ENCODE measurements around the gene UMODL1. TPM values are rescaled to one million over a fixed set of nuclear protein-coding genes. Genes with fewer than 3 reads are reported as not detected.

The UMODL1 gene
- total RNA-seq, result not detected

GRCh38 chr21:42071146-42071737, at the start of gene UMODL1:
TSS of gene UMODL1 (plus strand) at chr21:42071317. CDS start at chr21:42071317, 0 bp downstream.
- intact Hi-C loops (cut with DNase I), result no loop called here
- DNase-seq (ENCODE audit: low spot score) (no peak), ATAC-seq (no peak)

DNA sequence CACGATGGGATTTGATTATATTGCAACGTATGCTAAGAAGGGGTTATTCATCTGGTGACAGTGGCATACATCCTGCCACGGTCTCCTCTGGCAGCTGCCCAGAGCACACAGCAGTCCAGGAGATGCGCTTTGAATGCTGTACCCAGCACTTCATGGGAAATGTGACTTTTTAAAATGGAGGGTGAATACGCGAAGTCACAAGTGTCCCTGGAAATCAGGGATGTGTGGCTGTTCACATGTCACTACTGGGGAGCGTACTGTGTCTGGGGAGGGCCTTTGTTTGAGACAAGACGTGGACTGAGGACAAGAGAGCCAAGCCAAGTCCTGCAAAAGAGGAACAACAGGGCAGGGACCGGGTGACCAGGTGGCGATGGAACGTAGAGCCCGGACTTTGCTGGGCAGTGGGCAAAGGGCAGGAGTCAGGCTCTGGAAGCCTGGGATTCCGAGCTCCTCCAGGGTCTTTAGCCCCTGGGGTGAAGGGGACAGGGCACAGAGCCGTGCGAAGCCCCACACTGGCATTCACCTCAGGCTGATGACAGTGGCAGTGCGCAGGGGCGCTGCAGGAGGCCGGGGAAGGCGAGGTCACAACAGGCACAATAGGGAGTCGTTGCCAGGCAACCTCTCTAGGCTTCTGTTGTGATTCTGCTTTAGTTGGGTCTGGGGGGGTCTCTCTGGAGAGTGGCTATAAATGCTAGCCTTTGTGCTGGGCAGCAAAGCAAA, 49.6 kb upstream of the UMODL1 start:
- ATAC-seq (no peak), DNase-seq (ENCODE audit: low spot score) (no peak)
- intact Hi-C loops (cut with DNase I), result no loop called here

- no peak for ATAC-seq
- DNase-seq (ENCODE audit: low spot score), result no peak
- intact Hi-C loops (cut with DNase I), result no loop called here
Observed at GRCh38 chr21:42022091-42022430, 49.1 kb upstream of the UMODL1 start.

- DNase-seq (ENCODE audit: low spot score), result no peak
- ATAC-seq, result no peak
- intact Hi-C loops (cut with DNase I), result no loop called here
Observed at GRCh38 chr21:42022906-42023305, 48.2 kb upstream of the UMODL1 start.

DNA sequence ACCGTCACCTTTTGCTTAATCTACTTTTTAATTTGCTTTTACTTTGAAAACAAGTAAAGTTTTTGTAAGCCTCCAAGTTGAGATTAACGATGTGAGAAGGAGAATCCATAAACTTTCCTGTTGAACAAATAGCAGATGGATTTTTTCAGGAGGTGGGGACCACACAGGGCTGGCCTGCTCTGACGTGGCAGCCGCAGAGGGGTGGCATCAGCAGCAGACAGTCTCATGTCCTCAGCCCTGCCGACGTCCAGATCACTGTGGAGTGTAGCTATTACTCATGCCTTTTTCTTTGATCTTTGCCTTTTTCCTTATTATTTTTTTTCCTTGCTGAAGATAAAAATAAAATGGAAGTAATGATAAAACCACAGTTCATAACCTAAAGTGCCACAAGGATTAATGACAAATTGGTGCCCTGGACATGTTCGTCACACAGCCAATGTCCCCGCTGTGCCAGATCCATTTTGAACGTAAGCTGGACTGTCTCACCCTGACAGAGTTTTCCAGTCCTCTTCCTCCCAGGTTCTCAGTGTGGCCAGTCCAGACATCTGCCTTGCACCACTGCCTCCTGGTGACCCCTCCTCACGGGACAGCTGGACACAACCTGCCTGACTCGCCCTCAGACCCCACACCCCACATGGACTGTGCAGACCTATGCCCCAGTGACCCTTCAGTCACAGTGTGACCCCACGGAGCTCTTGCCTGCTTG, 45.6 kb upstream of the UMODL1 start:
- ATAC-seq, result peak; percentile 18
- no peak for DNase-seq (ENCODE audit: low spot score)
- intact Hi-C loops (cut with DNase I), result no loop called here

- DNase-seq (ENCODE audit: low spot score) (no peak), ATAC-seq (no peak)
- intact Hi-C loops (cut with DNase I), result no loop called here
Observed at GRCh38 chr21:42026082-42026435, 45.1 kb upstream of the UMODL1 start.

DNA sequence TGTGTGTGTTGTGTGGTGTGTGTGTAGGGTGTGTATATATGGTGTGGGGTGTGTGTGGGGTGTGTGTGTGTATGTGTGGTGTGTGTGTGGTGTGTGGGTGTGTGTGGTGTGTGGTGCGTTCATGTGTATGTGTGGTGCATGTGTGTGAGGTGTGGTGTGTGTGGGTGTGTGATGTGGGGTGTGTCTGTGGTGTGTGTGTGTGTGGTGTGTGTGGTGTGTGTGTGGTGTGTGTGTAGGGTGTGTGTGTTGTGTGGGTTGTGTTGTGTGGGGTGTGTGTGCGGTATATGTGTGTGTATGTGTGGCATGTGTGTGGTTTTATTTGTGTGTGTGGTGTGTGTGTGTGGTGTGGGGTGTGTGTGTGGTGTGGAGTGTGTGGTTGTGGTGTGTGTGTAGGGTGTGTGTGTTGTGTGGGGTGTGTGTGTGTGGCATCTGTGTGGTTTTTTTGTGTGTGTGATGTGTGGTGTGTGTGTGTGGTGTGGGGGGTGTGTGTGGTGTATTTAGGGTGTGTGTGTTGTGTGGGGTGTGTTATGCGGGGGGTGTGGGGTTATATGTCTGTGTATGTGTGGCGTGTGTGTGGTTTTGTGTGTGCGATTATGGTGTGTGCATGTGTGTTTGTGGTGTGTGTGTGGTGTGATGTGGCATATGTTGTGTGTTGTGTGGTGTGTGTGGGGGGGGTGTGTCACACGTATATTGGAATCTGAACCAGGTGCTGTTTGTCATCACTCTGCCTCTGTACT, 43.9 kb upstream of the UMODL1 start:
- intact Hi-C loops (cut with DNase I), result no loop called here
- ATAC-seq, result no peak
- DNase-seq (ENCODE audit: low spot score), result no peak

GRCh38 chr21:42027822-42028765, 43.0 kb upstream of the UMODL1 start:
- peak; percentile 22 for ATAC-seq
- DNase-seq (ENCODE audit: low spot score), result peak; percentile 51
- intact Hi-C loops (cut with DNase I), result no loop called here

GRCh38 chr21:42028766-42029425, 42.2 kb upstream of the UMODL1 start:
- ATAC-seq, result no peak
- peak; percentile 44 for DNase-seq (ENCODE audit: low spot score)
- intact Hi-C loops (cut with DNase I), result no loop called here

- DNase-seq (ENCODE audit: low spot score), result no peak
Observed at GRCh38 chr21:42030311-42030710, 40.8 kb upstream of the UMODL1 start.

GRCh38 chr21:42031241-42031640, 39.9 kb upstream of the UMODL1 start:
- DNase-seq (ENCODE audit: low spot score), result no peak
- ATAC-seq, result no peak
- intact Hi-C loops (cut with DNase I), result no loop called here

More at GRCh38 chr21:42030311-42030710, 40.8 kb upstream of the UMODL1 start:
- no peak for ATAC-seq
- intact Hi-C loops (cut with DNase I), result no loop called here

DNA sequence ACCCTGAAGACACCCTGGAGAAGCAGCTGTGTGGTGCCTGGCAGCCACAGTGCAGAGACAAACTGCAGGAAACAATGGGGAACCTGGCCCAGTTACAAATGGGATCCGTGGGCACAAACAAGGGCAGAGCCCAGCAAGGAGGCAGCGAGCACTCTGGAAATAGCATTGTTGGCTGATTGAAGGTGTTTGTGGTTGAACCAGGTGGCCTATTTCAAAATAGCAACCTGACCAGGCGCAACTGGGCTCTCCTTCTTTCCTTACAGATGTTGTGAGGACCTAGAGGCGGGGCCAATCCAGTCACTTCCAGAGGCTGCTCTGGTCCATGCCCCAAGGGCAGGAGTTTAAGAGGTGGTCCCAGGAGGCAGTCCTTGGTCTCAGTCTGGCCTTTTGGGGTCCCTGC, 39.3 kb upstream of the UMODL1 start:
- intact Hi-C loops (cut with DNase I), result no loop called here
- DNase-seq (ENCODE audit: low spot score) (no peak), ATAC-seq (no peak)

DNA sequence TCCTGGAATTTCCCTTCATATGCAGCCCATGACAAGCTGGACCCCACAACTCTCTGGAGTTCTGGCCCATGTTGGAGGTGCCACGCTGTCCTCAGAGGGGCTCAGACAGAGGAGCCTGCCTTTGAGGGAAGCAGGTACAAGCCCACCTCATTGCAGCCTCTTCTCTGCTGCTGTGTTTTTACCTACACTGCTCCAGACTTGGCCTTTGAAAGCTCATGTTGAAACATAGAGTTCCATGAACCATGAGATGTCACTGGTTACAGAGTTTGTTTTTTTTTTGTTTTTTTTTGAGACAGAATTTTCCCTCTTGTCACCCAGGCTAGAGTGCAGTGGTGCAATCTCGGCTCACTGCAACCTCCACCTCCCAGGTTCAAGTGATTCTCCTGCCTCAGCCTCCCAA, 38.9 kb upstream of the UMODL1 start:
- ATAC-seq (no peak), DNase-seq (ENCODE audit: low spot score) (no peak)
- intact Hi-C loops (cut with DNase I), result no loop called here

- no peak for DNase-seq (ENCODE audit: low spot score)
- ATAC-seq, result no peak
- intact Hi-C loops (cut with DNase I), result no loop called here
Observed at GRCh38 chr21:42032968-42033367, 38.1 kb upstream of the UMODL1 start.

GRCh38 chr21:42036313-42036712, 34.8 kb upstream of the UMODL1 start:
- intact Hi-C loops (cut with DNase I), result no loop called here
- DNase-seq (ENCODE audit: low spot score) (no peak), ATAC-seq (no peak)

GRCh38 chr21:42037516-42037915, 33.6 kb upstream of the UMODL1 start:
- ATAC-seq, result no peak
- intact Hi-C loops (cut with DNase I), result no loop called here
- DNase-seq (ENCODE audit: low spot score), result no peak

GRCh38 chr21:42037943-42038342, 33.2 kb upstream of the UMODL1 start:
- intact Hi-C loops (cut with DNase I), result no loop called here
- no peak for DNase-seq (ENCODE audit: low spot score)
- ATAC-seq, result no peak

- no peak for ATAC-seq
- DNase-seq (ENCODE audit: low spot score), result no peak
- intact Hi-C loops (cut with DNase I), result no loop called here
Observed at GRCh38 chr21:42038393-42038792, 32.7 kb upstream of the UMODL1 start.

All from sciatic nerve (tissue), 2 donors.